GM12892 (cell line): ENCODE results near the gene DYNC1LI2.

ENCODE experiments used
- POLR2A ChIP-seq: IDR thresholded peaks from 2 replicates; pipeline ENCODE4 v1.6.1; 2011; ENCODE audit warnings: low read depth, low read length, control low read depth
- POLR2AphosphoS5 ChIP-seq: IDR thresholded peaks from 2 replicates; pipeline ENCODE4 v1.6.1; 2011; ENCODE audit warnings: low read depth, low read length, control low read depth

DNA sequence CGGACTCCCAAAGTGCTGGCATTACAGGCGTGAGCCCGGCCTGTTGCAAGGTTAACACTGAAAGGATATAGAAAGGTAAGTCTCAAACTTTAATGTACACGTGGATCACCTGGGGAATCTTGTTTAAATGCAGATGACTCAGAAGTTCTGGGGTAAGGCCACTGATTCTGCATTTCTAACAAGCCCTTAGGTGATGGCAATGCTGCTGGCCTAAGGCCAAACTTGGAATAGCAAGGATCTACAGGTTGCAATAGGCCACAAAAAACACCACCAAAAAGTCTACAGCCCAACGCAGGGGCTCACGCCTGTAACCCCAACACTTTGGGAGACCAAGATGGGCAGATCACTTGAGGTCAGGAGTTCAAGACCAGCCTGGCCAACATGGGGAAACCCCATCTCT, 59.1 kb downstream of the DYNC1LI2 start:
- TF ChIP-seq POLR2AphosphoS5 (no peak), POLR2A (no peak)
